Measurements from ENCODE around the gene RPS6KA1. TPM values are rescaled to one million over a fixed set of nuclear protein-coding genes. Genes with fewer than 3 reads are reported as not detected.

RPS6KA1 gene
- total and polyA plus RNA-seq, 2 of the 4 experiments (the other 2 are of a cell fraction) = 3.6 to 6.3 TPM

DNA sequence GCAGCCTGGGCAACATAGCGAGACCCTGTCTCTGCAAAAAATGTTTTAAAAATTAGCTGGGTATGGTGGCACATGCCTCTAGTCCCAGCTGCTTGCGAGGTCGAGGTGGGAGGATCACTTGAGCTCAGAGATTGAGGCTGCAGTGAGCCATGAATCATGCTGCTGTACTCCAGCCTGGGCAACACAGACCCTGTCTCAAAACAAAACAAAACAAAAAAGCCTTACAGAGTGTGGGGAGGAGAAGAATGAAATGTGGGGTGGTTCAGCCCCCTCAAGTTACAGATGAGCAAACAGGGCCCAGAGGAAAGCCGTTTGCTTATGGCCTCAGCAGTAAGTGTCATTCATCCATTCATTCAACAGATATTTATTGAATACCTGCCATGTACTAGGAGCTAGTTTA is 40.7 kb downstream of the RPS6KA1 start:
- Histone ChIP-seq H3K9me3 (ENCODE audit: control insufficient read depth, insufficient read depth, low read length) (no peaks in the 10 kb centered on the region), H2AK5ac (ENCODE audit: low read depth, low read length) (no peak overlapping the region), H2BK5ac (ENCODE audit: low read depth, low read length, poor library complexity, severe bottlenecking) (no peak overlapping the region), H4K20me1 (ENCODE audit: insufficient read depth, low read length) (no peaks in the 10 kb centered on the region), H3K27ac (ENCODE audit: insufficient read depth, low read length) (no peak overlapping the region), H3K18ac (ENCODE audit: low read depth, low read length) (no peak overlapping the region), H4K5ac (ENCODE audit: low read depth, low read length) (no peak overlapping the region), H3K56ac (ENCODE audit: extremely low read depth, insufficient read depth, low read length) (no peak overlapping the region), H3K9me1 (ENCODE audit: insufficient read depth, low read length) (no peaks in the 10 kb centered on the region), H3K14ac (replicated peaks; ENCODE audit: low read depth, low read length) (no peak overlapping the region), H3K36me3 (ENCODE audit: control insufficient read depth, insufficient read depth, low read length) (no peaks in the 10 kb centered on the region), H3K4me3 (ENCODE audit: insufficient read depth, low read depth, low read length) (no peak overlapping the region), H2BK120ac (ENCODE audit: low read depth, low read length) (no peak overlapping the region), H2AFZ (replicated peaks; ENCODE audit: low read length, poor library complexity) (no peak overlapping the region), H2BK20ac (ENCODE audit: low read depth, low read length) (no peak overlapping the region), H2AK9ac (replicated peaks; ENCODE audit: low read depth, low read length, poor library complexity) (no peak overlapping the region), H3K4me1 (ENCODE audit: control insufficient read depth, insufficient read depth, low read length) (peaks cover 2% of the 10 kb centered on the region; the same call in 1 of the 2 replicates), H3K9ac (ENCODE audit: low read depth, low read length) (no peak overlapping the region), H2BK15ac (ENCODE audit: low read depth, low read length) (no peak overlapping the region), H4K91ac (ENCODE audit: insufficient read depth, low read depth, low read length) (no peak overlapping the region), H4K8ac (ENCODE audit: low read depth in 2 of 2, low read length in 2 of 2) (no peak overlapping the region), H3K4me2 (ENCODE audit: low read depth, low read length) (no peak overlapping the region), H3K4ac (ENCODE audit: low read depth, low read length) (no peak overlapping the region), H3K23ac (ENCODE audit: low read depth, low read length) (no peak overlapping the region), H3K79me1 (ENCODE audit: low read depth in 1 of 2, low read length in 2 of 2) (no peaks in the 10 kb centered on the region), H3K27me3 (ENCODE audit: control insufficient read depth, insufficient read depth, low read length) (no peaks in the 10 kb centered on the region)
- POLR2A ChIA-PET (ENCODE audit: unreplicated experiment) = no interaction called here
- WGBS, 2 experiments (ENCODE audit: extremely low coverage in 2 of 2, insufficient read length in 1 of 2) = no CpG with 5 or more reads among the region's 4 CpGs
- in situ Hi-C loops (cut with MboI; ENCODE audit: low sequenced_read_pairs) (no loop called here), intact Hi-C loops (cut with micrococcal nuclease) (no loop called here), dilution Hi-C loops (cut with HindIII; ENCODE audit: low sequenced_read_pairs, unreplicated experiment) (no loop called here)
- ATAC-seq (ENCODE audit: low read depth) (peak; percentile 74), DNase-seq (peak; percentile 46)
- BruUV-seq (replicated peaks) = no TSS peak
- TF ChIP-seq SMC3 (IDR thresholded peaks at IDR 0.05; ENCODE audit: low read depth, low read length) = no peak
- TF ChIP-seq, protein P1, sequence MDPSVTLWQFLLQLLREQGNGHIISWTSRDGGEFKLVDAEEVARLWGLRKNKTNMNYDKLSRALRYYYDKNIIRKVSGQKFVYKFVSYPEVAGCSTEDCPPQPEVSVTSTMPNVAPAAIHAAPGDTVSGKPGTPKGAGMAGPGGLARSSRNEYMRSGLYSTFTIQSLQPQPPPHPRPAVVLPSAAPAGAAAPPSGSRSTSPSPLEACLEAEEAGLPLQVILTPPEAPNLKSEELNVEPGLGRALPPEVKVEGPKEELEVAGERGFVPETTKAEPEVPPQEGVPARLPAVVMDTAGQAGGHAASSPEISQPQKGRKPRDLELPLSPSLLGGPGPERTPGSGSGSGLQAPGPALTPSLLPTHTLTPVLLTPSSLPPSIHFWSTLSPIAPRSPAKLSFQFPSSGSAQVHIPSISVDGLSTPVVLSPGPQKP (IDR thresholded peaks at IDR 0.05; ENCODE audit: borderline replicate concordance, low read depth, low read length) = no peak
- TF ChIP-seq NFE2L2 (IDR thresholded peaks at IDR 0.05; ENCODE audit: low read depth, low read length) = no peak
- TF ChIP-seq, protein P2, sequence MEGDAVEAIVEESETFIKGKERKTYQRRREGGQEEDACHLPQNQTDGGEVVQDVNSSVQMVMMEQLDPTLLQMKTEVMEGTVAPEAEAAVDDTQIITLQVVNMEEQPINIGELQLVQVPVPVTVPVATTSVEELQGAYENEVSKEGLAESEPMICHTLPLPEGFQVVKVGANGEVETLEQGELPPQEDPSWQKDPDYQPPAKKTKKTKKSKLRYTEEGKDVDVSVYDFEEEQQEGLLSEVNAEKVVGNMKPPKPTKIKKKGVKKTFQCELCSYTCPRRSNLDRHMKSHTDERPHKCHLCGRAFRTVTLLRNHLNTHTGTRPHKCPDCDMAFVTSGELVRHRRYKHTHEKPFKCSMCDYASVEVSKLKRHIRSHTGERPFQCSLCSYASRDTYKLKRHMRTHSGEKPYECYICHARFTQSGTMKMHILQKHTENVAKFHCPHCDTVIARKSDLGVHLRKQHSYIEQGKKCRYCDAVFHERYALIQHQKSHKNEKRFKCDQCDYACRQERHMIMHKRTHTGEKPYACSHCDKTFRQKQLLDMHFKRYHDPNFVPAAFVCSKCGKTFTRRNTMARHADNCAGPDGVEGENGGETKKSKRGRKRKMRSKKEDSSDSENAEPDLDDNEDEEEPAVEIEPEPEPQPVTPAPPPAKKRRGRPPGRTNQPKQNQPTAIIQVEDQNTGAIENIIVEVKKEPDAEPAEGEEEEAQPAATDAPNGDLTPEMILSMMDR (conservative IDR thresholded peaks at IDR 0.05; ENCODE audit: low read depth, low read length) = no peak
- TF ChIP-seq RAD21 (IDR thresholded peaks at IDR 0.05; ENCODE audit: low read length) = no peak
- TF ChIP-seq MXI1 (IDR thresholded peaks at IDR 0.05; ENCODE audit: borderline replicate concordance, low read depth, low read length) = no peak
- CTCF ChIA-PET = interaction anchor here (0.6 kb wide), 1 partner anchor 43 kb away, joined by 3 read pairs; no protein-coding TSS in a partner anchor
